Activated CD8-positive, alpha-beta T cell treated with anti-CD3 and anti-CD28 coated beads for 36 hours (primary cell): ENCODE data around the gene EPB41L2. TPM values are rescaled to one million over a fixed set of nuclear protein-coding genes. Genes with fewer than 3 reads are reported as not detected.

Experiments
- ATAC-seq: fragments of 200-7000 bp; cut with Tn5 transposase; one replicate; pipeline ENCODE4 v1.10.0; 2021; ENCODE audit warnings: mild to moderate bottlenecking, moderate library complexity
- CTCF ChIA-PET: fragments of 350-600 bp; sonication (Branson Sonifier 250); formaldehyde crosslinking; loops from one replicate; lab custom pipeline; 2021; ENCODE audit warnings: antibody characterized with exemption; lab: Charles Lee
- POLR2A ChIA-PET: fragments of 350-600 bp; sonication (Branson Sonifier 250); formaldehyde crosslinking; loops from one replicate; lab custom pipeline; 2021; ENCODE audit warnings: antibody characterized with exemption; lab: Charles Lee
- DNase-seq: peaks from one replicate; pipeline ENCODE4 v3.0.0-alpha.2; 2020
- H3K27ac Mint-ChIP-seq: one replicate; pipeline ENCODE4 v1.8.0; 2021; ENCODE audit warnings: mild to moderate bottlenecking, mixed read lengths
- H3K27me3 Mint-ChIP-seq: one replicate; pipeline ENCODE4 v1.8.0; 2021; ENCODE audit warnings: mixed read lengths
- H3K36me3 Mint-ChIP-seq: one replicate; pipeline ENCODE4 v1.8.0; 2021; ENCODE audit warnings: low read depth, mixed read lengths
- H3K4me1 Mint-ChIP-seq: one replicate; pipeline ENCODE4 v1.8.0; 2021; ENCODE audit warnings: low read depth, mixed read lengths
- H3K4me3 Mint-ChIP-seq: one replicate; pipeline ENCODE4 v1.8.0; 2021; ENCODE audit warnings: mild to moderate bottlenecking, moderate library complexity, mixed read lengths
- H3K9me3 Mint-ChIP-seq: one replicate; pipeline ENCODE4 v1.8.0; 2021; ENCODE audit warnings: mixed read lengths
- intact Hi-C: fragments of 100-400 bp; cut with micrococcal nuclease; formaldehyde crosslinking; loops from one replicate; pipeline ENCODE4 v1.10.0; 2022
- total RNA-seq, 2 experiments: library from RNA; stranded (reverse); gene quantifications; one replicate each; pipeline ENCODE4 v1.2.3, GENCODE V29; 2021
- TF ChIP-seq, protein P1 (sequence below): fragments of 200-600 bp; IDR thresholded peaks from one replicate; pipeline ENCODE4 v1.8.0; 2022; ENCODE audit warnings: antibody characterized with exemption, mild to moderate bottlenecking

The EPB41L2 gene
- total RNA-seq, 2 experiments from 2014 or later = 30.6 to 33.3 TPM

DNA sequence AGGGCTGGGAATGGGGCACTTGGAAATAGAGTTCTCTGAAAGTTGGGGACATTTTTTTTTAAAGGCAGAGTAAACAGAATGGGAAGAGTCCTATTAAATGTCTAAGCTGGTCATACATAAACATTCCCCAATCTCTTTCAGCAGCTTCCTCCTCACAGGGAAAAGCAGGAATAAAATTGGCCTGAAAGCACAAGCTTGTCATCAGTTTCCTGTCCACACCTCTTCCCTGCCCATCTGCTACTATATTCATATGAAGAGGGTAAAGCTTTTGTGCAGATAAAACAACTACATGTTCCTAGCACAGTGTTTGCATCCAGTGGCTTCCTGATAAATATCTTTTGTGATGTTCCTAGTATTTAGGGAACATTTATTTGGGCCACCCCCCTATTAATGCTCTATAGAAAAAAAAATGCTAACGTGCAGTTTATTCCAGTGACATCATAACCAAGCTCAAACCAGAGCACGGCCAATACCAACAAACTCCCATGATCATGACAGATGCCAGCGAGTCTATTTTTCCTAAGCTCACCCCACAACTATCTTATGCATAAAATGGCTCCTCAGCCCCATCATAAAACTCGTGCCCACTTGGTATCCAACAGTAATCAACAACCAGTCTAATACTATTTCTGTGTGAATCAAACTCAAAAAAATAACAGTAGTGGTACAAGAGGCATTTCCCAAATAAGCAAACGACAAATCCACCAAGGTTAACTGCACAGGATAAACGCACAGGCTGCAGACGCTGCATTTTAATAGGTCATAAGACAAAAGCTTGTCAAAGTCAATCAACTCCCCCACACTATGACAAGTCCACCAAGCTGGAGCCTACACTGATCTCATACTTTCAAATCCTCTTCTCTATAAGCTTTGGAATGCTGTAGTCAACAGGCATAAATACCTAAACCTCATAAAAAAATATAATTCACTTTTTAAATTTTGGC lies 95.3 kb downstream of the EPB41L2 start:
- Mint-ChIP-seq H3K36me3 (no peaks in the 10 kb centered on the region), H3K9me3 (no peaks in the 10 kb centered on the region), H3K4me3 (no peak overlapping the region), H3K27ac (no peak overlapping the region), H3K4me1 (peaks cover 9% of the 10 kb centered on the region), H3K27me3 (no peaks in the 10 kb centered on the region)
- TF ChIP-seq, protein P1, sequence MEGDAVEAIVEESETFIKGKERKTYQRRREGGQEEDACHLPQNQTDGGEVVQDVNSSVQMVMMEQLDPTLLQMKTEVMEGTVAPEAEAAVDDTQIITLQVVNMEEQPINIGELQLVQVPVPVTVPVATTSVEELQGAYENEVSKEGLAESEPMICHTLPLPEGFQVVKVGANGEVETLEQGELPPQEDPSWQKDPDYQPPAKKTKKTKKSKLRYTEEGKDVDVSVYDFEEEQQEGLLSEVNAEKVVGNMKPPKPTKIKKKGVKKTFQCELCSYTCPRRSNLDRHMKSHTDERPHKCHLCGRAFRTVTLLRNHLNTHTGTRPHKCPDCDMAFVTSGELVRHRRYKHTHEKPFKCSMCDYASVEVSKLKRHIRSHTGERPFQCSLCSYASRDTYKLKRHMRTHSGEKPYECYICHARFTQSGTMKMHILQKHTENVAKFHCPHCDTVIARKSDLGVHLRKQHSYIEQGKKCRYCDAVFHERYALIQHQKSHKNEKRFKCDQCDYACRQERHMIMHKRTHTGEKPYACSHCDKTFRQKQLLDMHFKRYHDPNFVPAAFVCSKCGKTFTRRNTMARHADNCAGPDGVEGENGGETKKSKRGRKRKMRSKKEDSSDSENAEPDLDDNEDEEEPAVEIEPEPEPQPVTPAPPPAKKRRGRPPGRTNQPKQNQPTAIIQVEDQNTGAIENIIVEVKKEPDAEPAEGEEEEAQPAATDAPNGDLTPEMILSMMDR = no peak
- DNase-seq (no peak), ATAC-seq (no peak)
- intact Hi-C loops = no loop called here
- CTCF ChIA-PET = interaction anchor here (1.0 to 1.5 kb wide), 2 partner anchors 39 to 83 kb away, joined by 4 to 5 read pairs; no protein-coding TSS in a partner anchor
- POLR2A ChIA-PET = no interaction called here

DNA sequence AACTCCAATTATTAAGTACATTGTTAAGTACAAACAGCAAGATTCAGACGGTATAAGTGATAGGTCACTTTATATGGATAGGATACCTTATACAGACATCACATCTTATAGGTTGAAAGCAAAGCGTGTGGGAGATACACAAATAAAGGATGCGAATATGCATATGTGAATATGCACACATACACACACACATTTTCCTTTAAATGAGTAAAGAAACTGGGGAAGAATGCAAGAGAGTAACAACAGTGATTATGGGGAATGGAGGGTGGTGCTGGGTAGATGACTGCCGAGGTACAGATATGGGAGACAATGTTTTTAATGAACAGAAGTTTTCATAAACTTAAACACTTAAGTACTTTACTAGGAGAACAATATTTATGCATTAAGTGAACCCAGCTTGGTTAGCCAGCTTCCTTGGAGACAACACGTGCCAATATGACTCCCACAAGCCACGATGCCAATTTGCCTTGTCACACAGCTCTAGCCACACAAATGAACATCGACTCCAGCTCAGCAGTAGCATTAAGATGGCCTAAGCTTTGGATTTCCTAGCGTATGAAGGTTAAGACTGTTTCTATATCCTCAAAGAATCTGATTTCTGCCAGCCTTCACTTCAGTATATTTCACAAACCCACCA lies 96.6 kb downstream of the EPB41L2 start:
- DNase-seq (no peak), ATAC-seq (no peak)
- Mint-ChIP-seq H3K27me3 (no peaks in the 10 kb centered on the region), H3K9me3 (no peaks in the 10 kb centered on the region), H3K4me3 (no peak overlapping the region), H3K27ac (no peak overlapping the region), H3K36me3 (no peaks in the 10 kb centered on the region), H3K4me1 (peaks cover 8% of the 10 kb centered on the region)
- TF ChIP-seq, protein P1 = no peak
- intact Hi-C loops = no loop called here
- CTCF ChIA-PET = no interaction called here
- POLR2A ChIA-PET = no interaction called here

DNA sequence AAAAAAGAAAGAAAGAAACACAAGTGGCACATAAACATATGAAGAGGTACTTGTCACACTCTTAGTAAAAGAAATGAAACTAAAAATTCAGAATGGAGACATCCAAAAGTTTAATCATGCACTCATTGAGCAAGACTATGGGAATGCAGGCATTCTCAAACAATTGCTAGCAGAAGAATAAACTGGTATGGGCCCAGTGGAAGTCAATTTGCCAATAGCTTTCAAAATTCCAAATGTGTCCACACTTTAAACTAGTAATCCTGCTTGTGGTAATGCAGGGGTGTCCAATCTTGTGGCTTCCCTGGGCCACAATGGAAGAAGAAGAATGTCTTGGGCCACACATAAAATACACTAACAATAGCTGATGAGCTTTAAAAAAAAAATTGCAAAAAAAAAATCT lies 97.4 kb downstream of the EPB41L2 start:
- H3K4me3 Mint-ChIP-seq = no peak overlapping the region
- intact Hi-C loops = no loop called here
- POLR2A ChIA-PET = no interaction called here
- no peaks in the 10 kb centered on the region for H3K9me3 Mint-ChIP-seq
- H3K27ac Mint-ChIP-seq = no peak overlapping the region
- no peaks in the 10 kb centered on the region for H3K36me3 Mint-ChIP-seq
- H3K27me3 Mint-ChIP-seq = no peaks in the 10 kb centered on the region
- no peak for ATAC-seq
- DNase-seq = no peak
- peaks cover 3% of the 10 kb centered on the region for H3K4me1 Mint-ChIP-seq
- TF ChIP-seq, protein P1 = no peak
- CTCF ChIA-PET = no interaction called here

DNA sequence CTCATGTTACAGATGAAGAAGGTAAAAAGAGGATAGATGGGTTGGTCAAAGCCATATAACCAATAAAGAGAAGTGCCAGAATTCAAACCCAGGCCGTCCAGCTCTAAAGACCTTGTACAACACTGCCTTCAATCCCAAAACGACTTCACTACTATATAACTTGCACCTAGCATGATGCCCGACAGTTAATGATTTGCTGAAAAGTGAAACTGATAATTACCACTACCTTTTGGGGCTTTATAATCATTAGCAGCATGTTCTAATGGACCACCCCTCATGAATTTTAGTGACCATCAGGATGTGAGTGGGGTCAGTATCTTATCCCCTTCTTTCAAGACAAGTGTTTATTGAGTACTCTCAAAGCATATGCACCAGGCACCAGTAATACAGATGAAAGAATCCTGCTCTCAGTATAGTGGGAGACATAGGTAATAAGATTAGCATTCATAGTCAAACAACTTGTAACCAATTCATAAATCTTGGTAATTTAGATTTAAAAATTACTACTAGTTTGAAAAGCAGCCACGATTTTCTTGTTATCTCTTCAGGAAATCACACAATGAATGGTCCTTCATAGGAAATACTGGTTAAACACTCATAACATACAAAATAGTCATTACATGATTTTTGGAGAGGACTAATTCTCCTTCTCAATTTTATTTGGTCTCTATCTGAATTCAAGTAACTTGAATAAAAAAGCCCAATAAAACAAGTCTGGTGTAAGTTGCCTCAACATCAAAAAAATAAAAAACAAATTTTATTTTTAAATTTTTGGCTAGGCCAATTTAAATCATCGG lies 98.0 kb downstream of the EPB41L2 start:
- Mint-ChIP-seq H3K4me3 (no peak overlapping the region), H3K4me1 (peaks cover 1% of the 10 kb centered on the region), H3K9me3 (no peaks in the 10 kb centered on the region), H3K27ac (no peak overlapping the region), H3K36me3 (no peaks in the 10 kb centered on the region), H3K27me3 (no peaks in the 10 kb centered on the region)
- DNase-seq (no peak), ATAC-seq (no peak)
- intact Hi-C loops = no loop called here
- ChIA-PET CTCF (no interaction called here), POLR2A (no interaction called here)
- TF ChIP-seq, protein P1 = no peak
